Measurements from ENCODE around the gene PNPLA6.

GRCh38 chr19:7579182-7579581, 43.7 kb downstream of the PNPLA6 start:
- TF ChIP-seq ZBTB33 (CRISPR knock-in tag; IDR thresholded peaks at IDR 0.05) = no peak
- no peak for TF ChIP-seq FOS (IDR thresholded peaks at IDR 0.05; ENCODE audit: extremely low read depth, insufficient read length)
- no peak for TF ChIP-seq ZBTB17 (CRISPR knock-in tag; IDR thresholded peaks at IDR 0.05)
- TF ChIP-seq ZNF165 (CRISPR knock-in tag; IDR thresholded peaks at IDR 0.05; ENCODE audit: borderline replicate concordance) = no peak
- TF ChIP-seq ZNF232 (CRISPR knock-in tag; IDR thresholded peaks at IDR 0.05) = no peak
- TF ChIP-seq TEAD1 (CRISPR knock-in tag; IDR thresholded peaks at IDR 0.05) = no peak
- TF ChIP-seq PTTG1 (tag; IDR thresholded peaks at IDR 0.05; ENCODE audit: low read depth) = no peak
- TF ChIP-seq PML (IDR thresholded peaks at IDR 0.05; ENCODE audit: low read length) = no peak
- TF ChIP-seq REST (IDR thresholded peaks at IDR 0.05; ENCODE audit: borderline replicate concordance) = no peak
- TF ChIP-seq REST (CRISPR knock-in tag; IDR thresholded peaks at IDR 0.05; ENCODE audit: low read depth) = no peak
- no peak for TF ChIP-seq HMG20A (CRISPR knock-in tag; conservative IDR thresholded peaks at IDR 0.05)
